Hepatocyte (in vitro differentiated cells): ENCODE results near the gene TMEM131L. TPM values are rescaled to one million over a fixed set of nuclear protein-coding genes. Genes with fewer than 3 reads are reported as not detected.

ENCODE experiments used
- DNase-seq: peaks from one replicate; pipeline ENCODE4 v3.0.0-alpha.2; 2016; ENCODE audit warnings: low spot score
- H2AFZ ChIP-seq: fragments of 200-600 bp; sonication (generic); 2 replicates; pipeline ENCODE4 v1.6.0; 2016; ENCODE audit warnings: antibody characterized with exemption, mild to moderate bottlenecking
- H3K27ac ChIP-seq: fragments of 200-600 bp; sonication (generic); 2 replicates; pipeline ENCODE4 v1.5.1; 2016; ENCODE audit warnings: mild to moderate bottlenecking
- H3K27me3 ChIP-seq: fragments of 200-600 bp; sonication (generic); 2 replicates; pipeline ENCODE4 v1.6.1; 2016
- H3K36me3 ChIP-seq: fragments of 200-600 bp; sonication (generic); replicated peaks from 2 replicates; pipeline ENCODE4 v1.5.1; 2016; ENCODE audit warnings: low read depth; ENCODE audit not compliant: insufficient read depth
- H3K4me1 ChIP-seq: fragments of 200-600 bp; sonication (generic); 2 replicates; pipeline ENCODE4 v1.5.1; 2016; ENCODE audit warnings: mild to moderate bottlenecking, moderate library complexity; ENCODE audit not compliant: insufficient read depth
- H3K4me2 ChIP-seq: fragments of 200-600 bp; sonication (generic); 2 replicates; pipeline ENCODE4 v1.6.0; 2016
- H3K4me3 ChIP-seq: fragments of 200-600 bp; sonication (generic); 2 replicates; pipeline ENCODE4 v1.5.1; 2016; ENCODE audit warnings: mild to moderate bottlenecking
- H3K79me2 ChIP-seq: fragments of 200-600 bp; sonication (generic); 2 replicates; pipeline ENCODE4 v1.6.0; 2017; ENCODE audit warnings: mild to moderate bottlenecking
- H3K9me2 ChIP-seq: fragments of 200-600 bp; sonication (generic); replicated peaks from 2 replicates; pipeline ENCODE4 v1.6.0; 2017; ENCODE audit warnings: mild to moderate bottlenecking; ENCODE audit not compliant: insufficient read depth
- H3K9me3 ChIP-seq: fragments of 200-600 bp; sonication (generic); 2 replicates; pipeline ENCODE4 v1.5.1; 2016; ENCODE audit warnings: low read depth, mild to moderate bottlenecking
- H4K20me1 ChIP-seq: fragments of 200-600 bp; sonication (generic); 2 replicates; pipeline ENCODE4 v1.6.0; 2016; ENCODE audit warnings: mild to moderate bottlenecking; ENCODE audit not compliant: insufficient read depth, poor library complexity, severe bottlenecking
- EZH2 ChIP-seq: fragments of 200-600 bp; sonication (generic); IDR thresholded peaks from 2 replicates; pipeline ENCODE4 v1.6.1; 2016; ENCODE audit warnings: antibody characterized with exemption, mild to moderate bottlenecking, borderline replicate concordance
- EZH2phosphoT487 ChIP-seq: fragments of 200-600 bp; sonication (generic); IDR thresholded peaks from one replicate; pipeline ENCODE4 v1.6.1; 2018; ENCODE audit warnings: antibody characterized with exemption, mild to moderate bottlenecking, low read depth, moderate library complexity; ENCODE audit not compliant: unreplicated experiment, severe bottlenecking
- WGBS: methylation state at CpG from one replicate; pipeline ENCODE4 v1.1.6; 2016; ENCODE audit warnings: low lambda C conversion rate; ENCODE audit errors: missing lambda C conversion rate; 5-methylcytosine and 5-hydroxymethylcytosine counted together
- polyA plus RNA-seq: library from polyadenylated mRNA; unstranded; fragments of >200 nt; fragmentation: Nextera tagmentation; extraction: Ambion mirVana; gene quantifications from 2 replicates; pipeline ENCODE4 v1.2.1, GENCODE V29; 2016
- total RNA-seq: library from RNA; depleted of rRNA; stranded (reverse); fragments of >200 nt; gene quantifications from 2 replicates; pipeline ENCODE4 v1.2.3, GENCODE V29; 2014
- TF ChIP-seq, protein P1 (sequence below): fragments of 200-600 bp; sonication (generic); IDR thresholded peaks from 2 replicates; pipeline ENCODE4 v1.5.1; 2016; ENCODE audit warnings: antibody characterized with exemption, mild to moderate bottlenecking; ENCODE audit not compliant: poor library complexity

Gene TMEM131L
- total and polyA plus RNA-seq, 2 experiments from 2014 or later, result 6.3 to 10.5 TPM

DNA sequence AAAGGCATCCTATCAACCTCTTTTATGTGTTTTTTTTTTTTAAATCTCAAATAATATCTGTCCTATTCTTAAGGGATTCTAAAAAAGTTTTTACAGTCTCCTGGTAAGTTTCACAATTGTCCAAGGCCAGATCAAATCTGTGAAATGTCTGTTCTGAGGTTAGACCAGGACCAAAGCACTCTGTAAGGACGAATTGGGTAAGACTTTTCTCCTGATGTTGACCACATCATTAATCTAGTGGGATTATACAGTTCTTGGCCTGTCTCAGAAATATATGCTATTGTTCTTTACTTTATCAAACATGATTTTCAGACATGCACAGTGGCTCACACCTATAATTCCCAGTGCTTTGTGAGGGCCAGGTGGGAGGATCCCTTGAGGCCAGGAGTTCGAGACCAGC, 45.8 kb upstream of the TMEM131L start:
- H2AFZ ChIP-seq, result no peak overlapping the region
- H3K27me3 ChIP-seq, result no peaks in the 10 kb centered on the region
- H3K4me1 ChIP-seq, result no peaks in the 10 kb centered on the region
- no peaks in the 10 kb centered on the region for H3K9me3 ChIP-seq
- no peaks in the 10 kb centered on the region for H4K20me1 ChIP-seq
- no peak for TF ChIP-seq EZH2
- TF ChIP-seq, protein P1, sequence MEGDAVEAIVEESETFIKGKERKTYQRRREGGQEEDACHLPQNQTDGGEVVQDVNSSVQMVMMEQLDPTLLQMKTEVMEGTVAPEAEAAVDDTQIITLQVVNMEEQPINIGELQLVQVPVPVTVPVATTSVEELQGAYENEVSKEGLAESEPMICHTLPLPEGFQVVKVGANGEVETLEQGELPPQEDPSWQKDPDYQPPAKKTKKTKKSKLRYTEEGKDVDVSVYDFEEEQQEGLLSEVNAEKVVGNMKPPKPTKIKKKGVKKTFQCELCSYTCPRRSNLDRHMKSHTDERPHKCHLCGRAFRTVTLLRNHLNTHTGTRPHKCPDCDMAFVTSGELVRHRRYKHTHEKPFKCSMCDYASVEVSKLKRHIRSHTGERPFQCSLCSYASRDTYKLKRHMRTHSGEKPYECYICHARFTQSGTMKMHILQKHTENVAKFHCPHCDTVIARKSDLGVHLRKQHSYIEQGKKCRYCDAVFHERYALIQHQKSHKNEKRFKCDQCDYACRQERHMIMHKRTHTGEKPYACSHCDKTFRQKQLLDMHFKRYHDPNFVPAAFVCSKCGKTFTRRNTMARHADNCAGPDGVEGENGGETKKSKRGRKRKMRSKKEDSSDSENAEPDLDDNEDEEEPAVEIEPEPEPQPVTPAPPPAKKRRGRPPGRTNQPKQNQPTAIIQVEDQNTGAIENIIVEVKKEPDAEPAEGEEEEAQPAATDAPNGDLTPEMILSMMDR, result no peak
- no peak for TF ChIP-seq EZH2phosphoT487
- WGBS, result 93% methylated on average over 2 of the region's 2 CpGs
- no peak overlapping the region for H3K27ac ChIP-seq
- no peaks in the 10 kb centered on the region for H3K36me3 ChIP-seq
- no peak for DNase-seq
- no peak overlapping the region for H3K4me3 ChIP-seq
- no peaks in the 10 kb centered on the region for H3K9me2 ChIP-seq
- no peak overlapping the region for H3K4me2 ChIP-seq
- H3K79me2 ChIP-seq, result no peaks in the 10 kb centered on the region

DNA sequence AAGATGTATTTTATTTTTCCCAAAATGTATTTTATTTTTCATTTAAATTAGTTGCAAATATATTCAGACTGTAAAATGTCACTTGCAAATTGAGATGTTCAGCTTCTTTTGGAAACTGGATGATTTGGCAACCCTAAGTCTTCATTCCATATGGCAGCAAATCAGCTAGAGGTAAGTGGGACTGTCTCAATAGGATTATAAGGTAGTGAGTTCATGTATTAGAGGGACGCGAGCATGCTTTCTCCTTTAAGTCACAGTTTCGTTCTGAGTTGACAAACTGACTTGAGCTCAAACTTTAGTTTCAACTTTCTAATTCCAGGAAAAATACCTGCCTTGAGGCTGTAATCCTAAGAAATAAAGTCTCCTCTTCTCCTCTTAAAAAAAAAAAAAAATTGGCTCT, 44.2 kb upstream of the TMEM131L start:
- no peak overlapping the region for H3K4me2 ChIP-seq
- H3K4me3 ChIP-seq, result no peak overlapping the region
- H4K20me1 ChIP-seq, result no peaks in the 10 kb centered on the region
- no peaks in the 10 kb centered on the region for H3K36me3 ChIP-seq
- H3K27me3 ChIP-seq, result no peaks in the 10 kb centered on the region
- WGBS, result 95% methylated on average over 3 of the region's 3 CpGs
- H3K4me1 ChIP-seq, result no peaks in the 10 kb centered on the region
- no peak overlapping the region for H3K27ac ChIP-seq
- TF ChIP-seq EZH2, result no peak
- TF ChIP-seq, protein P1, result no peak
- no peak for TF ChIP-seq EZH2phosphoT487
- no peaks in the 10 kb centered on the region for H3K9me2 ChIP-seq
- H3K79me2 ChIP-seq, result no peaks in the 10 kb centered on the region
- H2AFZ ChIP-seq, result no peak overlapping the region
- no peak for DNase-seq
- H3K9me3 ChIP-seq, result no peaks in the 10 kb centered on the region

DNA sequence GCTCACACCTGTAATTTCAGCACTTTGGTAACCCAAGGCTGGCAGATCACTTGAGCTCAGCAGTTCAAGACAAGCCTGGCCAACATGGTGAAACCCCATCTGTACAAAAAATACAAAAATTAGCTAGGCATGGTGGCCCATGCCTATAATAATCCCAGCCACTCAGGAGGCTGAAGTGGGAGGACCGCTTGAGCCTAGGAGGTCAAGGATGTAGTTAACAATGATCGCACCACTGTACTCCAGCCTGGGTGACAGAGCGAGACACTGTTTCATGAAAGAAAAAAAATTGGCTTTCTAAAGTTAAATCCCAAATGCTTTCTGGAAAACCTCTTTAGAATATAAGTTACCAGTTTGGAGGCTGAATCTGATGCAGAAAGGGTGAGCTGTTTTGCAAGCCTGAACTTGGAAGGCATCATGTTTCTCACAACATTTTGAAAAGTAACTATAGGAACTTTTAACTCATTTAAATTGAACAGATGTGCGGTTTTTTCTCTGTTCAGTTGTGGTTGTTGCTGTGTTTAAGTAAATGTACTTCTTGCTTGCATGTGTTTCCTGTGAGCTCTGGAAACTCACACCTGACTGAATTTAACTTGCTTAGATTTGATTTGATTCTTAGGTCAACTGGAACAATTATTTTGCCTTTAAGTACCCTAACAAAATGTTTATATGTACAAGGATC, 39.8 kb upstream of the TMEM131L start:
- Histone ChIP-seq H3K36me3 (no peaks in the 10 kb centered on the region), H2AFZ (no peak overlapping the region), H3K9me2 (no peaks in the 10 kb centered on the region), H3K4me3 (no peak overlapping the region), H4K20me1 (no peaks in the 10 kb centered on the region), H3K27me3 (no peaks in the 10 kb centered on the region), H3K9me3 (no peaks in the 10 kb centered on the region), H3K4me2 (no peak overlapping the region), H3K27ac (no peak overlapping the region), H3K79me2 (no peaks in the 10 kb centered on the region), H3K4me1 (no peaks in the 10 kb centered on the region)
- TF ChIP-seq EZH2phosphoT487 (no peak), EZH2 (no peak)
- TF ChIP-seq, protein P1, result no peak
- WGBS, result 90% methylated on average over 4 of the region's 4 CpGs
- DNase-seq, result no peak
